Activated T-cell treated with anti-CD3 and anti-CD28 coated beads, Interleukin-2, amount 50 U/mL, for 4 hours (primary cell): ENCODE measurements around the gene CTDNEP1. TPM values are rescaled to one million over a fixed set of nuclear protein-coding genes. Genes with fewer than 3 reads are reported as not detected.
"Not testable (repeated sequence)": the region's sequence is repeated elsewhere in the genome, so short reads cannot be mapped to it uniquely, and the experiment has no call there.

Experiments
- ATAC-seq, 2 donors: fragments of 200-7000 bp; cut with Tn5 transposase; one replicate each; pipeline ENCODE4 v1.10.0; 2021
- DNase-seq: peaks from one replicate; pipeline ENCODE4 v3.0.0-alpha.2; 2020
- H3K27me3 Mint-ChIP-seq: one replicate; pipeline ENCODE4 v1.8.0; 2021; ENCODE audit warnings: low read depth, mixed read lengths
- H3K36me3 Mint-ChIP-seq: one replicate; pipeline ENCODE4 v1.8.0; 2022; ENCODE audit warnings: mixed read lengths; ENCODE audit not compliant: insufficient read depth
- H3K4me1 Mint-ChIP-seq: one replicate; pipeline ENCODE4 v1.8.0; 2021; ENCODE audit warnings: low read depth, mixed read lengths
- H3K4me3 Mint-ChIP-seq: one replicate; pipeline ENCODE4 v1.8.0; 2021; ENCODE audit warnings: mild to moderate bottlenecking, moderate library complexity, mixed read lengths
- H3K9me3 Mint-ChIP-seq: one replicate; pipeline ENCODE4 v1.8.0; 2021; ENCODE audit warnings: mixed read lengths
- total RNA-seq, 3 donors: library from RNA; stranded (reverse); gene quantifications; one replicate each; pipeline ENCODE4 v1.2.1, GENCODE V29; 2021

The CTDNEP1 gene
- total RNA-seq, 3 donors from 2014 or later, result 190 to 210 (median 196) TPM

DNA sequence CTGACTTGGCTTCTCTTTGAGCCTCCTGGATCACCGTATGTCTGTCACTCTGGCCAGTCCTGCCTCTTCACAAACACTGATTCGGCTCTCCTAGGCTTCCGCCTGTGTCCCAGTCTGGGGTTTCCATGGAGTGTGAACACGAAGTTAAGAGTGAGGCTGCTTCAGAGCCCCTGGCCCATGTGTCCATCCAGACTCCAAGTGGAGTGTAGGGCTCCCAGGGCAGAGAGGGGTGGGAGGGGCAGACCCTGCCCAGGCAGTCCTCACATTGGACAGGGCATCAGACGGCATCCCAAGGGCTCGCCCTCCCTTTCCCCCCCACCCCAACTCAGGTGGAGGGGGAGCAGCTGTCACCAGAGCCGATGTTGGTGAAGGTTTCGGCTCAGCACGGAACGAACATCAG is 7.7 kb downstream of the CTDNEP1 start:
- not testable (repeated sequence) for H3K9me3 Mint-ChIP-seq, DNase-seq, H3K27me3 Mint-ChIP-seq, H3K4me3 Mint-ChIP-seq, ATAC-seq
- Mint-ChIP-seq H3K4me1 (peaks cover 42% of the 10 kb centered on the region), H3K36me3 (peaks cover 23% of the 10 kb centered on the region)

DNA sequence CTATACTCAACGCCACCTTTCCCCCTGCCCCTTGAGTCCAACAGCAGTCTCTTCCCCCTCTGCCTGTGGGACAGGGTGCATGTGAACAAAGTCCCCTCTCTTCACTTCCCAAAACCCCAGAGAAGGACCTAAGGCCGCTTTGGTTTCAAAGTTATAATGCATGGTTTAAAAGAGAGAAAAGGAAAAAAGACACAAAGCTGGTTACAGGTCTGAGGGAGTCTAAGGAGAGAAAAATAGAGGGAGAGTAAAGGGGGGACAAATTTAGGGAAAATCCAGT is 8.1 kb downstream of the CTDNEP1 start:
- Mint-ChIP-seq H3K27me3 (no peaks in the 10 kb centered on the region), H3K36me3 (peaks cover 23% of the 10 kb centered on the region), H3K9me3 (no peaks in the 10 kb centered on the region), H3K4me3 (peak overlapping the region; percentile 98), H3K4me1 (peaks cover 38% of the 10 kb centered on the region)
- DNase-seq (no peak), ATAC-seq (no peak)

DNA sequence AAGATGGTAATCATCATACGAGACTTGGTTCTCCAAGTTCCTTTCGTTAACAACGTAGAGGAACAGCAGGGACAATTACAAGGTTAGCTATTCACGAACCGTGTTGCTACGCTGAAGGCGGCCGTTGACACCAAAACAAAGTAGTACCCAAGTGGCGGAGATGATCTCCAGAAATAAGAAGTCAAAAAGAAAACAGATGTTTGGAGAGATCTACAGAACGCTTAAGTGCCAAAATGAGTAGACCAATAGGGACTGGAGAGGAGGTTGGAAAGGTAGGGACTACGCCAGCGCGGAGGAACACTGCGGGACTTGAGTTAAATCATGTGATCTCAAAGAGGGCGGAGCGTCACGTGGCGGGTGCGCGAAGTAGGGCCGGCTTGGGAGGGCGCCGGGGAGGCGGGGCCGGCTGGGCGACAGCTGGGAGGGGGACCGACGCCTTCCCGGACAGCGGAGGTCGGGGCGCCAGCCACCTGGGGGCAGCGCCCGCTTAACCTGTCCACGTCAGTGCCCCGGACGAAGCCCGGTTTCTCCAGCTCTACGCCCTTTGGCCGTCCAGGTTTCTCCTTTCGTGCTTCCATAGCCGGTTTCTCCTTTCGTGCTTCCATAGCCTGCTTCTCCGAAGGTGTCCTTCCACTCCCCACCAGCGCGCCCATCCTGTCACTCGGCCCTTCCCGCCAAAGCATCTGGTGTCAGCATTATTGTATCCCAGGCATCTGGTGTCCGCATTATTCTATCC is 8.6 kb downstream of the CTDNEP1 start:
- H3K36me3 Mint-ChIP-seq, result peaks cover 23% of the 10 kb centered on the region
- ATAC-seq (peak; percentile 36 to 38), DNase-seq (peak; percentile 90)
- H3K4me1 Mint-ChIP-seq, result peaks cover 38% of the 10 kb centered on the region
- no peaks in the 10 kb centered on the region for H3K9me3 Mint-ChIP-seq
- peak overlapping the region; percentile 98 for H3K4me3 Mint-ChIP-seq
- no peaks in the 10 kb centered on the region for H3K27me3 Mint-ChIP-seq

DNA sequence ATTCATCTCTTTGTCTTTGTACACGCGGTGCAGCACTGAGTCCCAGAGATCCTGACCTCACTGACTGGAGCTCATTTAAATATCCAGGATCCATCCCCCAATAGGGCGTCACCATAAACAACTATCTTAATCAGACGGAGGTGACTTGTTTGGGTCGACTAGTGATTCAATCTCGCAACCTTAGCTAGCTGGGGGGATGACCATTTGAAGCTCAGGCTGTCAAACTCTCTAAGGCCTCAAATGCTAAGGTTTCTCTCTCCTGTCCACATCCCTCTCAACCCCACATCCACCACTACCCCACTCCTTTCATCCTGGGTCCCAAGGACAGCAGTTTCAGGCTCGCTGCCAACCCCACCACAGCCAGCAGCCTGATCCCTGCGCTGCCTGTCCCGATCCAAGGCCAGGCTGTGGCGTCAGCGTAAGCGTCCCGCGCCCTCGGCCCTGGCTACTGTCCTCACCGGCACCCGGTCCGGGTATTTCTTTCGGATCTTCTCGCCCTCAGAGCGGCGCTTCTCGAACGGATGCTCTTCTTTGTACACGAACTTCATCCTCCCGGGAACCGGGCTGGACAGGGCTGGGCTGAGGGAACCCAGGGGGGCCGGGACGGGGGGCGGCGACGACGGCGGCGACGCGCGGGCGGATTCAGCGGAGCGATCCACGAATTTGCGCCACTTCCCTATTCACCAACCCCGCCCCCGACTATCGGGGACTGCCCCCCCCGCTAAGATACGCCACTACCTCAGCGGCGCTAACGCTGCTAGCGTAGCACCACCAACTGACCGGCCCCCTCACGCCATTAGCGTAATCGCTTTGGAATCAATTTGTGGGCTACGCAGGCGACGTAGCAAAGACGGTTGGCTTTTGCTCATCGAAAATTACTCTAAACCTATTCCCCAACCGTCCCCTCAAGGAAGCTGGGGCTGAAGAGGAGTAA is 9.5 kb downstream of the CTDNEP1 start, which contains the start of gene GABARAP:
Gene GABARAP (minus strand): TSS at position 667 of the 934 bp plus-strand sequence. CDS start 119 bp downstream, at position 548.
- Mint-ChIP-seq H3K27me3 (no peaks in the 10 kb centered on the region), H3K4me1 (peaks cover 40% of the 10 kb centered on the region), H3K36me3 (peaks cover 24% of the 10 kb centered on the region), H3K9me3 (no peaks in the 10 kb centered on the region), H3K4me3 (peak within 1 kb of the TSS; percentile 98)
- DNase-seq (peak; percentile 93), ATAC-seq (peak; percentile 31 to 37)

DNA sequence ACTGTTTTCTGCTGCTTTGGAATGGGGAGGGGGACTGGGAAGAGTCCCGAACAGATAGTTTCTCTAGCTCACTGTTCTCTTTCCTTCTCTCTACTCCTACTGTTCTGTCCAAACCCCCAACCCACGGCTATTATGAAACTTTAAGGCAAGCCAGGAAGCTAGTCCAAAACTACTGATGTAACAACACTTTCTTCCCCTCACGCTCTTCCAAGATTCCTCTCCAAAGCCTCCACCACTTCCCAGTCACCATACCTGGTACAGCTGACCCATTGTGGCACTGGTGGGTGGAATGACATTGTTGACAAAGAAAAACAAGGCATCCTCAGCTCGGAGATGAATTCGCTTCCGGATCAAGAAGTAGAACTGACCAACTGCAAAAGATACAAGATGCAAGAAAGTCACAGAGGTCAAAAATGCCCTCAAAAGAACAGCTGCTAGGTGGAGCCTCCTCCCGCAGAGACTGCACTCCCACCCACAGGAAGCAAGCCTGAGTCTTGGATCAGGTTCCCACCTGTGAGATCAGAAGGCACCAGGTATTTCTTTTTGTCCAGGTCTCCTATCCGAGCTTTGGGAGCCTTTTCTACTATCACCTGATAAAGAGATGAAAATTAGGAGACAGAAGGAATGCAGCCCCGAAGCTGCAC is 10.3 kb downstream of the CTDNEP1 start:
- no peaks in the 10 kb centered on the region for H3K27me3 Mint-ChIP-seq
- DNase-seq, result no peak
- no peaks in the 10 kb centered on the region for H3K9me3 Mint-ChIP-seq
- H3K4me1 Mint-ChIP-seq, result peaks cover 40% of the 10 kb centered on the region
- peaks cover 21% of the 10 kb centered on the region for H3K36me3 Mint-ChIP-seq
- ATAC-seq, result no peak
- H3K4me3 Mint-ChIP-seq, result peak overlapping the region; percentile 98

DNA sequence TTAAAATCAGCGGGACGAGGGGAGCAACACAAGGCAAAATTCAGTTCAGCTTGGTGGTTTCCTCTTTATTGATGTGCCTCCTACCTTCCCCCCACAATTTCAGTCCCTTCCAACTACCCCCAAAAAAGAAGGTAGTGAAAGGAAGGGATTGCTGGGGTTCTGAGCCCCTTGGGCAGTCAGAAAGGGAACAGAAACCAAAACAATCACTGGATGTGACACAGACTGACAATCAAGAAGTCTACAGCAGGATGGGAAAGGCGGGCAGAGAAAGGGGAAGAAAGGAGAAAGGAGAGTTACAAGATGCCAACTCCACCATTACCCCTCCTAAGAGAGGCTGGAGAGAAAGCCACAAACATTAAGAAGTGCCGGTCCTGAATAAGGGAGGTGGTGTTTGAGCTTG is 11.2 kb downstream of the CTDNEP1 start:
- Mint-ChIP-seq H3K4me3 (peak overlapping the region; percentile 98), H3K36me3 (peaks cover 24% of the 10 kb centered on the region), H3K9me3 (no peaks in the 10 kb centered on the region), H3K4me1 (peaks cover 49% of the 10 kb centered on the region), H3K27me3 (no peaks in the 10 kb centered on the region)
- no peak for ATAC-seq
- DNase-seq, result no peak

DNA sequence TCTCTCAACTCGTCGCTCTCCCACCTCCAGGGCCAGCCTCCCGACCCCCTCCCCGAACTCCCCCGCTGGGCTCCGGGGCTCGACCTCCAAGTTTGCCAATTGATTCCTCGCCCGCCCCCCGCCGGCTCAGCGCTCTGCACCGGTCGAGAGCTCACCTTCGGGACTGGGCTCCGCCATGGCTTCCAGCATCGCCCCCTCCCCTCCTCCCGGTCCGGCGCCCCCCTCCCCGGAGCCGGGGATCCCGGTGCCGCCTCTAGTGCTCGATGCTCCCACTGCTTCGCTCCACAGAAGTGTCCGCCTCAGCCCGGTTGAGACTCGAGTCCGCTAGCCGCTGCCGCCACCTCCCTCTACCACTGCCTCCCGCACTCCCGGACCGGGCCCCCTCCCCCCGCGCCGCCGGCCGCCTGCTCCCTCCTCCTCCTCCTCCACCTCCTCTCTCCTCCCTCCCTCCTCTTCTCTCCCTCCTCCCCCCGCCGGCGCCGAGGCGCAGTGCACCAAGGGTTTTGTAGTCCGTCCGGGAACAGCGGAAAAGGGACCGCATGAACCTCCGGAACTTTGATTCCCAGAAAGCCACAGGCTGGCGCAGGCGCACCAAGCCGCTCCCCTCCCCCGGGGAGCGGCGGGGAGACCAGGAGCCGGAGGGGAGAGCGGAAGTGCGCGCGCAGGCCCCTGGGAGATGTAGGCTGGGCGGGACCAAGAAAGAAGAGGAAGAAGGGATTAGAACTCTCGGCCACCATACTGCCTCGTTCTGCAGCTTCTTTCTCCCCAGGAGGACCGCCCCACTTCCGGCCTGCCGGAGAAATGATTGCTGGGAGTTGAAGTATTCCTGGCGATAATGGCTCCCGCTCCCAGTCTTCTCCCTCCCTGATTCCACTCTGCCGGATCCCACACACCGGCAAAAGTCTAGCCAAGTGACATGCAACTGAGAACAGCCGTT is 12.2 kb downstream of the CTDNEP1 start, which contains the start of gene PHF23:
Gene PHF23 (minus strand): TSS at position 367 of the 937 bp plus-strand sequence. CDS start 178 bp downstream, at position 189.
- Mint-ChIP-seq H3K4me1 (peaks cover 59% of the 10 kb centered on the region), H3K36me3 (peaks cover 26% of the 10 kb centered on the region), H3K27me3 (no peaks in the 10 kb centered on the region), H3K9me3 (no peaks in the 10 kb centered on the region), H3K4me3 (peak within 1 kb of the TSS; percentile 98)
- peak; percentile 63 to 70 for ATAC-seq
- DNase-seq, result peak; percentile 97

DNA sequence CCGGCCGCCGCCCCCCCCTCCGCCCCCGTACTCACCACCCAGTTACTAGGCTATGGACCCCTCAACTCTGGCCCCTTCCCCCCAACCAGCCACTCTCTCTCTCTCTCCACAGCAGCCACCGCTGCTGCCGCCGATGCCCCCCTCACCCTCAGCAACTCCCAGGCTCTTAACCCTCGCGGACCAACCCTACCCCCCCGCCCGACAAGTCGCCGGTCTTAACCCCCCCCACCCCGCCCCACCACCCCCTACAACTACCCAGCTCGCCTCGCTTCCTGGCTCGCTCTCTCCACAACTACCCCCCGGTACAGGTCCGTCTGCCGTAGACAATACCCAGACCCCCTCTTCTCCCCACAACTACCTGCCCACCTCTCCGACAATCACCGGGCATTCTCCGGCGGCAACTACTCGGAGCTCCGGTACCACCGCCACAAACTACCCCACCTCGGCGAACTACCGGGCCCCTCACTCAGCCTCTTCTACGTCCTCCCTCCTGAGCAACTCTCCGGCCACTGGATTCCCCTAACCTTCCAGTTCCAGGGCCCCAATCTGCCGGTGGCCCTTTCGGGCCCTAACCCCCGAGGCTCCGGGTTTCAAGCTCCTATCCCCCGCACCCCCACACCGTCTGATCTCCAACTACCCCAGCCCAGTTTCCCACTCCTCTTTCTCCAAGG is 13.0 kb downstream of the CTDNEP1 start:
- no peaks in the 10 kb centered on the region for H3K27me3 Mint-ChIP-seq
- H3K36me3 Mint-ChIP-seq, result peaks cover 24% of the 10 kb centered on the region
- peaks cover 62% of the 10 kb centered on the region for H3K4me1 Mint-ChIP-seq

DNA sequence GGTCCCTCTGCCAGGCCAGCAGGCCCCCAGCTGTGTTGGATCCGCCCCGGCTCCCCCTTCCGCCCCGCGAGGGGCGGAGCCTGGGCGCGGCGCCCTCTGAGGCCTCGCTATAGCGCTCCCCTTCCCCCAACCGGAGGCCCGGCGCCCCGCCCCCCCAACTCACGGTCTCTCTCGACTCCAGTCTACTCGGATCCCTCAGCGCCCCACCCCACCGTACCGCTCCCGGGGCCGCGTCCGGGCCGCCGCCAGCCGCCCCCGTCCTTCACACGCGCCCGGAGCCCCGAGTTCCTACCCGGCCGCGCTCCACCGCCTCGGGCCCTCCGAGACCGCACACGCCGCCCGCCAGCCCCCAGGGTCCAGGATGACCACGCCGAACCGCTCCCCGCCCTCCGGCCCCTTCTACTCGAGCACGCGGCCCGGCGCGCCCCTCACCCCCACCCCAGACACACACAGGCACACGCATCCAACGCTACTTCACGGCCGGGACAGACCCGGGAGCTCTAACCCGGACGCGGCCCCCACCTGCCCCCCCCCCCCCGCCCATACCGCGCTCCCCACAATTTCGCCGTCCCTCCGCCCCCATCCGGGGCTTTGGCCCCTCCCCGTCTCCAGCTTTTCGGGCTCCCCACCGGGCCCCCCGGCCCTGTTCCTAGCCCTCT is 13.6 kb downstream of the CTDNEP1 start:
- ATAC-seq (peak; percentile 26 to 31), DNase-seq (peak; percentile 87)
- Mint-ChIP-seq H3K4me1 (peaks cover 63% of the 10 kb centered on the region), H3K27me3 (no peaks in the 10 kb centered on the region), H3K4me3 (peak overlapping the region; percentile 98), H3K36me3 (peaks cover 21% of the 10 kb centered on the region), H3K9me3 (no peaks in the 10 kb centered on the region)

More for the DNA sequence above, 13.0 kb downstream of the CTDNEP1 start:
- DNase-seq, result no peak
- Mint-ChIP-seq H3K9me3 (no peaks in the 10 kb centered on the region), H3K4me3 (peak overlapping the region; percentile 98)
- ATAC-seq, result no peak

DNA sequence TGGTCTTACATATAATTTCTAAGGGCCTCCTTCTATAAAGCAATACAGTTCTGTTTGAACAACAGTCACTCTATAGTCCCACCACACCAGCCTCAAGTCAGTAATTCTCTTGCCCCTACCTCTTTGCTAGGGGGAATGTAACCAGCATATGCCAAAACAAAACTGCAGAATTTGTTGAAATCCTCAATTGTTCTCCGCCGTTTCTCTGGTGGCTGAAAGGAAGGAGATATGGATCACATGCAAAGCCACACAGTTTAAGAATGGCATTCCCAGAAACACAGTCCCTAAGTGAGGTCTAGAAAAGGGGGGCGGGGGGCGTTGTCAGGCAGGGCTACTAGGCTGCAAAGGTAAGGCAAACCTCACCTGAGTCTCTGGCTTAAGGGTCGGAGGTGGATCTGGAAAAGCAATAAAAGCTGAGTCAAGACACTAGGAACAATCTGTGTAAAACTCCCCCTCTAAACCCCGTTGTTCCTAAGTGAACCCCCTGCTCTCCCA is 14.2 kb downstream of the CTDNEP1 start:
- H3K27me3 Mint-ChIP-seq, result no peaks in the 10 kb centered on the region
- H3K36me3 Mint-ChIP-seq, result peaks cover 21% of the 10 kb centered on the region
- peak overlapping the region; percentile 98 for H3K4me3 Mint-ChIP-seq
- ATAC-seq, result no peak
- no peaks in the 10 kb centered on the region for H3K9me3 Mint-ChIP-seq
- peaks cover 65% of the 10 kb centered on the region for H3K4me1 Mint-ChIP-seq
- DNase-seq, result no peak

DNA sequence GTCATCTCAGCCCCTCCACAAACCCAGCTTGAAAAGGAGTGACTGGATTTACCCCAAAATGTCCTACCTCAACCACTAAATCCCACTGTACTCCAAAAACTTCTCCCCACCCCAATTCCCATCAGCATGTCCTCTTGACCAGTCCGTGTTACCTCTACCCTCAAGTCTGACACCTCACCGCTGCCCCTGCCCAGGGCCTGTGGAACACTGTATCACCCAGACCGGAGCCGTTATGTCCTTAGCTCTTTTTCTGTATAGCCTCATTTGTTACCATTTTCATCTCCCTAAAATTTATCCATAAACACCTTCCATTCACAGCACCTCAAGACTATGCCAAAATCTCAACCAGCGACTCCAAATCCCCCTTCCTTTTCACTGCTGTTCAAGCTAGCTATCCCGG is 14.7 kb downstream of the CTDNEP1 start:
- Mint-ChIP-seq H3K27me3 (no peaks in the 10 kb centered on the region), H3K36me3 (peaks cover 21% of the 10 kb centered on the region), H3K9me3 (no peaks in the 10 kb centered on the region), H3K4me3 (peak overlapping the region; percentile 98), H3K4me1 (peaks cover 65% of the 10 kb centered on the region)
- no peak for DNase-seq
- no peak for ATAC-seq
